B cell (primary cell): ENCODE data around the gene TNIK.

Experiments
- EZH2 ChIP-seq: IDR thresholded peaks from 2 replicates; pipeline ENCODE4 v1.6.1; 2012; ENCODE audit warnings: borderline replicate concordance, low read depth, mild to moderate bottlenecking, moderate library complexity, low read length; ENCODE audit not compliant: insufficient read depth, poor library complexity, severe bottlenecking
- TF ChIP-seq, protein P1 (sequence below): fragments of 200-600 bp; IDR thresholded peaks from one replicate; pipeline ENCODE4 v1.8.0; 2022; ENCODE audit warnings: antibody characterized with exemption, mild to moderate bottlenecking

DNA sequence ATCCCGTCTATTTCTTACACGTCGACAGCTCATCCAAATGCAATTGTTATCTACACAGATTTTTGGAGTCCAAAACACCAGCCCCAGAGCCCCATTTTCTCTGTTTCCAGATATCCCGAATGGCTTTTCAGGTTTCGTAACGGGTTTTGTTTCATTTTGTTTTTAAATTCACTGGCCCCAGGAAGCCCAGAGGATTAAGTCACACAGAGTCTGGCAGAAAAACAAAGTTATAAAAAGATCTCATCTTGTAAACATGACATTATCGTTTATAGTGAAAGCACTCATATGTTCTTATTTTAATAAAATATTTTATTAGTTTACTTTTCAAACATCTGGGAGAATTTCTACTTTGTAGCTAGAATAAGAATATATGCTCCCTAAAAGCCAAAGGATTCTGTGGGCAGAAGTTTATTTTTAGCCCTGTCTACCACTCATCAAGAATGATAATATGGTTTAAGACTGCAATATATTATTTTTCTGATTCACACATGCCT lies 284.4 kb downstream of the TNIK start:
- TF ChIP-seq, protein P1, sequence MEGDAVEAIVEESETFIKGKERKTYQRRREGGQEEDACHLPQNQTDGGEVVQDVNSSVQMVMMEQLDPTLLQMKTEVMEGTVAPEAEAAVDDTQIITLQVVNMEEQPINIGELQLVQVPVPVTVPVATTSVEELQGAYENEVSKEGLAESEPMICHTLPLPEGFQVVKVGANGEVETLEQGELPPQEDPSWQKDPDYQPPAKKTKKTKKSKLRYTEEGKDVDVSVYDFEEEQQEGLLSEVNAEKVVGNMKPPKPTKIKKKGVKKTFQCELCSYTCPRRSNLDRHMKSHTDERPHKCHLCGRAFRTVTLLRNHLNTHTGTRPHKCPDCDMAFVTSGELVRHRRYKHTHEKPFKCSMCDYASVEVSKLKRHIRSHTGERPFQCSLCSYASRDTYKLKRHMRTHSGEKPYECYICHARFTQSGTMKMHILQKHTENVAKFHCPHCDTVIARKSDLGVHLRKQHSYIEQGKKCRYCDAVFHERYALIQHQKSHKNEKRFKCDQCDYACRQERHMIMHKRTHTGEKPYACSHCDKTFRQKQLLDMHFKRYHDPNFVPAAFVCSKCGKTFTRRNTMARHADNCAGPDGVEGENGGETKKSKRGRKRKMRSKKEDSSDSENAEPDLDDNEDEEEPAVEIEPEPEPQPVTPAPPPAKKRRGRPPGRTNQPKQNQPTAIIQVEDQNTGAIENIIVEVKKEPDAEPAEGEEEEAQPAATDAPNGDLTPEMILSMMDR, result no peak
- TF ChIP-seq EZH2, result no peak
